ENCODE measurements around the gene ZNF775. TPM values are rescaled to one million over a fixed set of nuclear protein-coding genes. Genes with fewer than 3 reads are reported as not detected.

ZNF775 gene
- polyA plus RNA-seq, 2 donors: 0.81 to 1.6 TPM

GRCh38 chr7:150396851-150397260 is 17.7 kb downstream of the ZNF775 start:
- 97 to 98% methylated on average over 48 of the region's 48 CpGs for WGBS, 2 donors

GRCh38 chr7:150397346-150398107 is 18.4 kb downstream of the ZNF775 start:
- Histone ChIP-seq H3K9me3 (ENCODE audit: control insufficient read depth in 2 of 2, insufficient read depth in 1 of 2, low read depth in 1 of 2, low read length in 1 of 2) (no peaks in the 10 kb centered on the region), H3K36me3 (ENCODE audit: control insufficient read depth in 2 of 2, insufficient read depth in 2 of 2, low read length in 1 of 2) (peaks cover 0 to 7% of the 10 kb centered on the region in 2 donors), H3K27ac (ENCODE audit: low read depth in 2 of 2, low read length in 1 of 2) (no peak overlapping the region), H3K27me3 (ENCODE audit: control insufficient read depth in 1 of 2, insufficient read depth in 2 of 2, low read length in 2 of 2) (no peaks in the 10 kb centered on the region), H3K4me1 (ENCODE audit: control insufficient read depth in 2 of 2, insufficient read depth in 2 of 2, low read length in 1 of 2) (peaks cover 0 to 3% of the 10 kb centered on the region in 2 donors), H3K4me3 (ENCODE audit: low read depth in 1 of 2, low read length in 2 of 2) (no peak overlapping the region)
- 96 to 97% methylated on average over 60 to 91 of the region's 91 CpGs for WGBS, 2 donors

More at GRCh38 chr7:150396851-150397260, 17.7 kb downstream of the ZNF775 start:
- peaks cover 0 to 3% of the 10 kb centered on the region in 2 donors for H3K4me1 ChIP-seq (ENCODE audit: control insufficient read depth in 2 of 2, insufficient read depth in 2 of 2, low read length in 1 of 2)
- no peak overlapping the region for H3K4me3 ChIP-seq (ENCODE audit: low read depth in 1 of 2, low read length in 2 of 2)
- peaks cover 0 to 7% of the 10 kb centered on the region in 2 donors for H3K36me3 ChIP-seq (ENCODE audit: control insufficient read depth in 2 of 2, insufficient read depth in 2 of 2, low read length in 1 of 2)
- H3K27ac ChIP-seq (ENCODE audit: low read depth in 2 of 2, low read length in 1 of 2): no peak overlapping the region
- no peaks in the 10 kb centered on the region for H3K9me3 ChIP-seq (ENCODE audit: control insufficient read depth in 2 of 2, insufficient read depth in 1 of 2, low read depth in 1 of 2, low read length in 1 of 2)
- H3K27me3 ChIP-seq (ENCODE audit: control insufficient read depth in 1 of 2, insufficient read depth in 2 of 2, low read length in 2 of 2): no peaks in the 10 kb centered on the region

GRCh38 chr7:150398108-150398964 is 19.2 kb downstream of the ZNF775 start:
- H3K27me3 ChIP-seq (ENCODE audit: control insufficient read depth in 1 of 2, insufficient read depth in 2 of 2, low read length in 2 of 2): no peaks in the 10 kb centered on the region
- H3K27ac ChIP-seq (ENCODE audit: low read depth in 2 of 2, low read length in 1 of 2): no peak overlapping the region
- peaks cover 0 to 7% of the 10 kb centered on the region in 2 donors for H3K36me3 ChIP-seq (ENCODE audit: control insufficient read depth in 2 of 2, insufficient read depth in 2 of 2, low read length in 1 of 2)
- peaks cover 0 to 3% of the 10 kb centered on the region in 2 donors for H3K4me1 ChIP-seq (ENCODE audit: control insufficient read depth in 2 of 2, insufficient read depth in 2 of 2, low read length in 1 of 2)
- WGBS, 2 donors: 90 to 93% methylated on average over 27 of the region's 27 CpGs
- H3K4me3 ChIP-seq (ENCODE audit: low read depth in 1 of 2, low read length in 2 of 2): no peak overlapping the region
- no peaks in the 10 kb centered on the region for H3K9me3 ChIP-seq (ENCODE audit: control insufficient read depth in 2 of 2, insufficient read depth in 1 of 2, low read depth in 1 of 2, low read length in 1 of 2)

GRCh38 chr7:150398965-150399320 is 19.8 kb downstream of the ZNF775 start:
- Histone ChIP-seq H3K36me3 (ENCODE audit: control insufficient read depth in 2 of 2, insufficient read depth in 2 of 2, low read length in 1 of 2) (peaks cover 0 to 7% of the 10 kb centered on the region in 2 donors), H3K9me3 (ENCODE audit: control insufficient read depth in 2 of 2, insufficient read depth in 1 of 2, low read depth in 1 of 2, low read length in 1 of 2) (no peaks in the 10 kb centered on the region), H3K4me1 (ENCODE audit: control insufficient read depth in 2 of 2, insufficient read depth in 2 of 2, low read length in 1 of 2) (peaks cover 0 to 3% of the 10 kb centered on the region in 2 donors), H3K27ac (ENCODE audit: low read depth in 2 of 2, low read length in 1 of 2) (no peak overlapping the region), H3K4me3 (ENCODE audit: low read depth in 1 of 2, low read length in 2 of 2) (no peak overlapping the region), H3K27me3 (ENCODE audit: control insufficient read depth in 1 of 2, insufficient read depth in 2 of 2, low read length in 2 of 2) (no peaks in the 10 kb centered on the region)
- 73 to 78% methylated on average over 2 of the region's 2 CpGs for WGBS, 2 donors

GRCh38 chr7:150399421-150400007 is 20.4 kb downstream of the ZNF775 start:
- H3K9me3 ChIP-seq (ENCODE audit: control insufficient read depth in 2 of 2, insufficient read depth in 1 of 2, low read depth in 1 of 2, low read length in 1 of 2): no peaks in the 10 kb centered on the region
- no peaks in the 10 kb centered on the region for H3K27me3 ChIP-seq (ENCODE audit: control insufficient read depth in 1 of 2, insufficient read depth in 2 of 2, low read length in 2 of 2)
- peaks cover 0 to 7% of the 10 kb centered on the region in 2 donors for H3K36me3 ChIP-seq (ENCODE audit: control insufficient read depth in 2 of 2, insufficient read depth in 2 of 2, low read length in 1 of 2)
- no peak overlapping the region for H3K27ac ChIP-seq (ENCODE audit: low read depth in 2 of 2, low read length in 1 of 2)
- H3K4me3 ChIP-seq (ENCODE audit: low read depth in 1 of 2, low read length in 2 of 2): no peak overlapping the region
- peaks cover 0 to 3% of the 10 kb centered on the region in 2 donors for H3K4me1 ChIP-seq (ENCODE audit: control insufficient read depth in 2 of 2, insufficient read depth in 2 of 2, low read length in 1 of 2)
- 81 to 85% methylated on average over 15 of the region's 15 CpGs for WGBS, 2 donors

- Histone ChIP-seq H3K27me3 (ENCODE audit: control insufficient read depth in 1 of 2, insufficient read depth in 2 of 2, low read length in 2 of 2) (no peaks in the 10 kb centered on the region), H3K27ac (ENCODE audit: low read depth in 2 of 2, low read length in 1 of 2) (no peak overlapping the region), H3K36me3 (ENCODE audit: control insufficient read depth in 2 of 2, insufficient read depth in 2 of 2, low read length in 1 of 2) (peaks cover 0 to 7% of the 10 kb centered on the region in 2 donors), H3K9me3 (ENCODE audit: control insufficient read depth in 2 of 2, insufficient read depth in 1 of 2, low read depth in 1 of 2, low read length in 1 of 2) (no peaks in the 10 kb centered on the region), H3K4me3 (ENCODE audit: low read depth in 1 of 2, low read length in 2 of 2) (no peak overlapping the region), H3K4me1 (ENCODE audit: control insufficient read depth in 2 of 2, insufficient read depth in 2 of 2, low read length in 1 of 2) (peaks cover 0 to 3% of the 10 kb centered on the region in 2 donors)
- 50 to 58% methylated on average over 11 of the region's 11 CpGs for WGBS, 2 donors
These were observed 21.1 kb downstream of the ZNF775 start for GRCh38 chr7:150400008-150400787.

- 73 to 80% methylated on average over 15 of the region's 15 CpGs for WGBS, 2 donors
- H3K4me1 ChIP-seq (ENCODE audit: control insufficient read depth in 2 of 2, insufficient read depth in 2 of 2, low read length in 1 of 2): peaks cover 0 to 3% of the 10 kb centered on the region in 2 donors
- H3K27me3 ChIP-seq (ENCODE audit: control insufficient read depth in 1 of 2, insufficient read depth in 2 of 2, low read length in 2 of 2): no peaks in the 10 kb centered on the region
- no peak overlapping the region for H3K27ac ChIP-seq (ENCODE audit: low read depth in 2 of 2, low read length in 1 of 2)
- peaks cover 0 to 7% of the 10 kb centered on the region in 2 donors for H3K36me3 ChIP-seq (ENCODE audit: control insufficient read depth in 2 of 2, insufficient read depth in 2 of 2, low read length in 1 of 2)
- no peaks in the 10 kb centered on the region for H3K9me3 ChIP-seq (ENCODE audit: control insufficient read depth in 2 of 2, insufficient read depth in 1 of 2, low read depth in 1 of 2, low read length in 1 of 2)
- no peak overlapping the region for H3K4me3 ChIP-seq (ENCODE audit: low read depth in 1 of 2, low read length in 2 of 2)
These were observed 21.8 kb downstream of the ZNF775 start for GRCh38 chr7:150400788-150401423.

- no peak overlapping the region for H3K27ac ChIP-seq (ENCODE audit: low read depth in 2 of 2, low read length in 1 of 2)
- H3K4me3 ChIP-seq (ENCODE audit: low read depth in 1 of 2, low read length in 2 of 2): no peak overlapping the region
- peaks cover 0 to 5% of the 10 kb centered on the region in 2 donors for H3K4me1 ChIP-seq (ENCODE audit: control insufficient read depth in 2 of 2, insufficient read depth in 2 of 2, low read length in 1 of 2)
- no peaks in the 10 kb centered on the region for H3K27me3 ChIP-seq (ENCODE audit: control insufficient read depth in 1 of 2, insufficient read depth in 2 of 2, low read length in 2 of 2)
- H3K9me3 ChIP-seq (ENCODE audit: control insufficient read depth in 2 of 2, insufficient read depth in 1 of 2, low read depth in 1 of 2, low read length in 1 of 2): no peaks in the 10 kb centered on the region
- WGBS, 2 donors: 85 to 97% methylated on average over 1 of the region's 1 CpG
- H3K36me3 ChIP-seq (ENCODE audit: control insufficient read depth in 2 of 2, insufficient read depth in 2 of 2, low read length in 1 of 2): peaks cover 0 to 5% of the 10 kb centered on the region in 2 donors
These were observed 22.3 kb downstream of the ZNF775 start for GRCh38 chr7:150401424-150401790.
